ENCODE data around the gene BAIAP2.
A peak's percentile ranks its signal among the peaks of the same experiment; 100 is the strongest.

BAIAP2 gene

GRCh38 chr17:81163051-81163695 is 128.2 kb downstream of the BAIAP2 start:
- no peak for ATAC-seq
- Mint-ChIP-seq H3K36me3 (no peaks in the 10 kb centered on the region), H3K4me3 (no peak overlapping the region), H3K4me1 (peaks cover 6% of the 10 kb centered on the region), H3K27ac (no peak overlapping the region), H3K9me3 (no peaks in the 10 kb centered on the region)
- no peak for DNase-seq (ENCODE audit: low spot score in 2 of 2)

- no peak for ATAC-seq
- H3K36me3 Mint-ChIP-seq, result no peaks in the 10 kb centered on the region
- DNase-seq (ENCODE audit: low spot score in 2 of 2), result no peak
- H3K27ac Mint-ChIP-seq, result no peak overlapping the region
- no peak overlapping the region for H3K4me3 Mint-ChIP-seq
- peaks cover 6% of the 10 kb centered on the region for H3K4me1 Mint-ChIP-seq
- no peaks in the 10 kb centered on the region for H3K9me3 Mint-ChIP-seq
Observed at GRCh38 chr17:81163703-81164370, 128.9 kb downstream of the BAIAP2 start.

- peaks cover 6% of the 10 kb centered on the region for H3K4me1 Mint-ChIP-seq
- ATAC-seq (no peak), DNase-seq (ENCODE audit: low spot score in 2 of 2) (no peak)
- no peak overlapping the region for H3K27ac Mint-ChIP-seq
- no peaks in the 10 kb centered on the region for H3K9me3 Mint-ChIP-seq
- H3K36me3 Mint-ChIP-seq, result no peaks in the 10 kb centered on the region
- H3K4me3 Mint-ChIP-seq, result peak overlapping the region; percentile 50
Observed at GRCh38 chr17:81164371-81165245, 129.7 kb downstream of the BAIAP2 start.

GRCh38 chr17:81165246-81166032 is 130.5 kb downstream of the BAIAP2 start, which contains the start of gene PVALEF:
Gene PVALEF, plus strand, starts transcription at chr17:81165507. Its CDS starts 15,720 bp downstream, at chr17:81181227.
- DNase-seq (ENCODE audit: low spot score in 2 of 2) (no peak), ATAC-seq (no peak)
- no peak within 1 kb of the TSS for H3K27ac Mint-ChIP-seq
- H3K4me3 Mint-ChIP-seq, result peak within 1 kb of the TSS; percentile 50
- peaks cover 6% of the 10 kb centered on the region for H3K4me1 Mint-ChIP-seq
- no peaks in the 10 kb centered on the region for H3K36me3 Mint-ChIP-seq
- no peaks in the 10 kb centered on the region for H3K9me3 Mint-ChIP-seq

GRCh38 chr17:81166033-81166492 is 131.1 kb downstream of the BAIAP2 start, which contains the start of gene AATK:
Gene AATK, minus strand, starts transcription at chr17:81166221. Its CDS starts 229 bp downstream, at chr17:81165992.
- ATAC-seq (no peak), DNase-seq (ENCODE audit: low spot score in 2 of 2) (no peak)
- peak within 1 kb of the TSS; percentile 50 for H3K4me3 Mint-ChIP-seq
- H3K27ac Mint-ChIP-seq, result no peak within 1 kb of the TSS
- peaks cover 4% of the 10 kb centered on the region for H3K4me1 Mint-ChIP-seq
- no peaks in the 10 kb centered on the region for H3K9me3 Mint-ChIP-seq
- H3K36me3 Mint-ChIP-seq, result no peaks in the 10 kb centered on the region

Data from stimulated activated effector memory CD8-positive, alpha-beta T cell treated with anti-CD3 and anti-CD28 coated beads, Interleukin-12 subunit alpha, Interleukin-12 subunit beta, amount 100 ng/mL, for 72 hours (primary cell).